Adrenal gland (tissue), 5 donors: ENCODE results near the gene PCYT2.

Experiments
- CTCF ChIP-seq, 6 experiments: fragments of 450-650 bp in 4 of 6; fragments of 200-600 bp in 2 of 6; sonication (generic) in 1 of 6; IDR thresholded peaks; 1 replicate in 5 of 6; 2 replicates in 1 of 6; pipeline versions ENCODE4 v1.5.1 to v1.8.0; 2016 to 2021; ENCODE audit warnings: antibody characterized with exemption in 6 of 6, mild to moderate bottlenecking in 2 of 6, moderate library complexity in 1 of 6
- POLR2A ChIP-seq, 2 donors: fragments of 450-650 bp; IDR thresholded peaks; one replicate each; pipeline ENCODE4 v1.6.1; 2017; ENCODE audit warnings: antibody characterized with exemption in 2 of 2, mild to moderate bottlenecking in 2 of 2, moderate library complexity in 1 of 2
- donor health status: DM: no; HTN: no; CAD: no.

- TF ChIP-seq POLR2A (IDR thresholded peaks at IDR 0.05) (peak; percentile 32 to 65), CTCF (IDR thresholded peaks at IDR 0.05) (peak in 1 of 6 experiments; percentile 8)
Measured at GRCh38 chr17:81926451-81927151, 15.4 kb upstream of the PCYT2 start.
